Muscle of back (tissue), 11 donors: Measurements from ENCODE around the gene PDE11A. TPM values are rescaled to one million over a fixed set of nuclear protein-coding genes. Genes with fewer than 3 reads are reported as not detected.

Experiments used
- DNase-seq, 3 donors: peaks; one replicate each; pipeline versions ENCODE4 v3.0.0 to v3.0.0-alpha.2; 2013
- polyA plus RNA-seq, 10 donors: library from polyadenylated mRNA; unstranded; fragments of 120-200 nt; gene quantifications; one replicate each; pipeline ENCODE4 v1.2.1, GENCODE V29; 2013; ENCODE audit not compliant: insufficient read length in 10 of 10

PDE11A gene
- polyA plus RNA-seq, 10 donors: 0.46 to 1.1 (median 0.58) TPM

- peak; percentile 34 to 66 (median 65) for DNase-seq
Measured at GRCh38 chr2:177669625-177670330, 402.8 kb downstream of the PDE11A start.

GRCh38 chr2:177669201-177669600, 403.4 kb downstream of the PDE11A start:
- no peak for DNase-seq

DNA sequence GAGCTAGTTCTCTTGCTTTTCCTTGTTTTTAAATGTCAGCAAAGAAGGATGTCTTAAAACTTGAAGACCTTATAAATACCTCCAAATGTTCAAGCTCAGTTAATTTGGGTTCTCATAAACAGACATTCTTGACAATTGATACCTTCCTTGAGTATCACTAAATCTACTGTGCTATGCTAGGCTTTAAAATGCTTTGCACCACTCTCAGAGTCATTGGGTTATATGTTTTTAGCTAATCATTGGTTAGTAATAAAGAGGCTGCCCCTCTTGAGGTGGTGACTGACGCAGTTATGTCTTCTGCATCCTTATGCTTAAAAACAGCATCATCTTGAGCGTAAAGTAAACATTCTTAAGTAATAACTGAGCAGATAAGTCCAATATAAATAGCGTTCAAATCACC, 404.0 kb downstream of the PDE11A start:
- DNase-seq: no peak

DNA sequence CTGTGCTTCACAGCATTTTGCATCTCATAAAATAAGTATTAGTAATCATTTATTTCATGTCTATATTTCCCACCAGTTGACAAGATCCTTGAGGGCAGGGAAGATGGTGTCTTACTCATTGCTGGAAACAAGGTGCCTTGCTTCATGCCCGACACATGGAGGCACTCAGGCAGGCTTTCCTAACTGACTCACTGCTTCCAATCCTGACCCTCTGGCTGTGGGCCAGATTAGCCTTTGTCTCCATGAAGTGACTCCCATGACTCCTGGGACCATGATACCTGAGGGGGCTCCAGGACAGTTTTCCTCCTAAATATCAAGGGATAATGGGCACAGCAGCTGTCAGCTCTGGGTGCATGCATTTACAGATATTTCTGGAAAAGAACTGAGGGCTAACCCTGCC, 405.0 kb downstream of the PDE11A start:
- DNase-seq: no peak

DNA sequence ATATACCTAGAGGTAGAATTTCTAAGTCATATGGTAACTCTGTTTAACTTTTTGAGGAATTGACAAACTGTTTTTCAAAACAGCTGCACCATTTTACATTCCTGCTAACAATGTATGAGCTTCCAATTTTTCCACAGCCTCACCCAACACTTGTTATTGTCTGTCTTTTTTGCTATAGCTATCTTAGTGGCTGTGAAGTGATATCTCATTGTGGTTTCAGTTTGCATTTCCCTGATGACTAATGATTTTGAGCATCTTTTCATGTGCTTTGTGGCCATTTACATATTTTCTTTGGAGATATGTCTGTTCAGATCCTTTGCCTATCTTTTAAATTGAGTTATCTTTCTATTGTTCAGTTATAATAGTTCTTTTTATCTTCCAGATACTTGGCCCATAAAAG, 406.2 kb downstream of the PDE11A start:
- DNase-seq: no peak

GRCh38 chr2:177665948-177666347, 406.6 kb downstream of the PDE11A start:
- DNase-seq: no peak

DNA sequence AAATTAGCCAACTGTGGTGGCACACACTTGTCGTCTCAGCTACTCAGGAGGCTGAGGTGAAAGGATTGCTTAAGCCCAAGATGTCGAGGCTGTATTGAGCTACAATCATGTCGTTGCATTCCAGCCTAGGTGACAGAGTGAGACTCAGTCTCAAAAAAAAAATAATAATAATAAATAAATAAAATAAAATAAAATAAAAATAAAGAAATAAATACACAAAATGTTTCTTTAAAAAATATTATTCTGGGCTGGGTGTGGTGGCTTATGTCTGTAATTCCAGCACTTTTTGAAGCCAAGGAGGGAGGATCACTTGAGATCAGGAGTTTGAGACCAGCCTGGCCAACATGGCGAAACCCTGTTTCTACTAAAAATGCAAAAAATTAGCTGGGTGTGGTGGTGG, 407.2 kb downstream of the PDE11A start:
- no peak for DNase-seq

GRCh38 chr2:177662895-177663294, 409.7 kb downstream of the PDE11A start:
- DNase-seq: no peak

DNA sequence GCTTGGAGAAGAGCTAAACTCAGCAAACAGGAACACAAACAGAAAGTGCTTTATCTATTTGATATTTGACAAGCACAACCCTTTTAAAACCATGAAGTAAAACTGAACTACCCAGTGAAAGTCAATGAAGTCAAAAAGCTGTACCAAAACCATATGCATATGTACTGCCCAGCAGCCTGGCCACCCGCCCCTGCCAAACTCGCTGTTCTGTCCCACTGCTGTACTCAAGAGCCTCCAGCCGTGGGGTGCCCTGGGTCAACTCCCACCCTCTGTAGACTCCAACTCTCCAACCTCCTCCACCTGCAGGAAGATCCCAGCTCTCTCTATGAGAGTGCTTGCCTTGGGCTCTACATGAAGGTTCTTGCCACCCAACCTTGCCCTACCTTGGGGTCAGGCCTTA, 411.8 kb downstream of the PDE11A start:
- no peak for DNase-seq

DNA sequence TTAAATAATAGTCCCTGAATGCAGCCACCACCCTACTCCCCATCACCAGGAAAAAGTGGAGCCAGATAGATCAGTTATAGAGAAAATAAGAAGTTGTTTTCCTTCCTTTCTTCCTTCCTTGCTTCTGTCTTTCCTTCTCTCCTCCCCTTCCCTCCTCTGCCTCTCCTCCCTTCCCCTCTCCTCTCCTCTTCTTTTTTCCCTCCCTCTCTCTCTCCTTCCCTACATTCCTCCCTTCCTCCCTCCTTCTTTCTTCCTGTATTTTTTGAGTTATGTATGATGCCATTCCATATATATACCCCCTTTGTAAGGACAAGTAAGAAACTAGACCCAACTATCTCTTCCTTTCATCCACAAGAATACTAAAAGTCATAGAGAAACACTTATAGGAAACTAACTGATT, 414.3 kb downstream of the PDE11A start:
- DNase-seq: no peak

DNA sequence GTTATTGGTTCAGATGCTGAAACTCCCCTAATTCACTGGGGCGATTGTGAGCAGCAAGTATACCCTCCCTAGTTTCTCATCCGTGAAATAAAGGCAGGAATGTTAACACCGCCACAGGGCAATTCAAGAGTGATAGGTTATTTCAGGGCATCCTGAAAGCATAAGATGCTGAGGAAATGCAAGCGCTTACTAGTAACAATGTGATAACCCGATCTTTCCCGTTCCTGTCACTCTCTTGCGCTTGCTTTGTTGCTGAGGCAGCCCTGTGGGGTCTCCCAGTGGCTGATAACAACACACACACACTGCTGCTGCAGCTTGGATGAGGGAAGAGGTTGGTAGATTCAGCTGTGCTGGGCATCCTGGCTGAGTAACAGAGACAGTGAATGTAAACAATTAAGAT, 420.7 kb downstream of the PDE11A start:
- no peak for DNase-seq

DNA sequence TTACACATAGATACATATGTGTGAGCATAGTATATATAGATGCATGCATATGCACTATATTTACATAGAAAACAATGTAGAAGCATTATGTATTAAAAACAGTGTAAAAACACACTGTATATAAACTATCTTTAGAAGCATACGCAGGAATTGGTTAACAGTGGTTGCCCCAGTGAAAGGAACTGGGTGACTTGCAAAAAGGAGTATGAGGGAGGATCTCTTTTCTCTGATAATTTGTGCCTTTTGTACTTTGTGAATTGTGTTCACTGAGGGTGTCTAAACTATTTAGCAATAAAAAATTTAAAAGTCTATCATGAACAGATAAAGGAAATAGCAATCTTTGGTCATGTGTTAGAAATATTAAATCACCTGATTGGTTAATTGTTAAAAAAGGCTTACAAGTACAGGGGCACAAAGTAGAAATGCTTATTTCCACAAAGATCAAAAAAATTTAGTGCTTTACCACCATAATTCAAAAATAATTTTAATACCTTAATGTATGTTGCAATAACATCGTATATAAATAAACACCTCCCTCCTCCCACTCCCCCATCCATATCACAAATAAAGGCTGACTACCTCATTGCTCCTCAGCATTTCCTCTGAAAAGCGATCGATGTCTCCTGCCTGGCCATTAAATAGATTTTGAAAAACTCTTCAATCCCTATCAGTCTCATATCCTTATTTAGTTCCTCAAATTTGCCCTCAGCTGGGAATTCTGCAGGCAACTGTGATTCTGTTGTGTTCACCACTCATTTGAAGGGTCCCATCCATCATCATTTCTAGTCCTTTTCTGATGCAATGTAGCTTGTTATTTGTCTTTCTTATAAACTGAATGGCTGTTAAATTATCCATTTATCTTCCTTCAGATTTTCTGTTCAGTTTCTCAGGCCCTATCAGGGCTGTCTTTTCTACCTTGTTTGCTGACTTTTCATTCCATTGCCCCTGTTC, 422.7 kb downstream of the PDE11A start:
- no peak for DNase-seq

DNA sequence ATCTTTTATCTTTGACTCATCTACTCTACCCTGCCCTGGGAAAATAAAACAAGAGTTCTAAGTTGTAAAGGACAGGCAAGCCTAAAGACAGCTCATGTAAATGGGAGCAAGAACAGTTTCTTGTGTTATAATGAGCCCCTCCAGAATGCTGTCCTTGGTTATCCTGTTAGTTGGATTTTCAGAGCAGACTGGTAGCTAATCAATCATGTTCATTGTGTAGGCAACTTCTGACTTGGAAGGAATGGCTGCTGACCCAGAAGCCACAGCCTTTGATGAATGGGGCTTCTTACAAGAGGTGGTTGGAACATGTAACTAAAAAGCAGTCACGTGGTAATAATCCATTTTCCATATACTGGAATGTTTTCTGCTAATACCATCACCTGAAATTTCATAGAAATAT, 425.8 kb downstream of the PDE11A start:
- DNase-seq: no peak

- DNase-seq: no peak
Measured at GRCh38 chr2:177646241-177646640, 426.3 kb downstream of the PDE11A start.

DNA sequence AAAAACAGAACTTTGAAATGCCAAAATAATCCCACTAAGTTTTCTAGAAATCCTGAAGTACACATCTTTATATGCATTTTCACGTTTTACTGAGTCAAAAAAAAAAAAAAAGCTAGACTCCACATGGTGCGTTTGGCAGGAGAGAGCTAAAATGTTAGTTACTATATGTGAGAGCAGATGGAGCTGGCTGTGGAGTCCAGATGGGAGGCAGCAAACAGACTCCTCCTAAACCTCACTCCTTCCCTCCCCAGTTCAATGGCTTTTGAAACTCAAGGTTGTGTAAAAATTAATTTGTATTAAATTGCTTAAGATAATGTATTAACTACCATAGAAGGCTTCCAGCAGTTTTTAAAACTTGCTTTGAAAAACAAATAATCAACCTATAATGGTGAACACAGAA, 431.2 kb downstream of the PDE11A start:
- DNase-seq: peak in 1 of 3 donors; percentile 75

DNA sequence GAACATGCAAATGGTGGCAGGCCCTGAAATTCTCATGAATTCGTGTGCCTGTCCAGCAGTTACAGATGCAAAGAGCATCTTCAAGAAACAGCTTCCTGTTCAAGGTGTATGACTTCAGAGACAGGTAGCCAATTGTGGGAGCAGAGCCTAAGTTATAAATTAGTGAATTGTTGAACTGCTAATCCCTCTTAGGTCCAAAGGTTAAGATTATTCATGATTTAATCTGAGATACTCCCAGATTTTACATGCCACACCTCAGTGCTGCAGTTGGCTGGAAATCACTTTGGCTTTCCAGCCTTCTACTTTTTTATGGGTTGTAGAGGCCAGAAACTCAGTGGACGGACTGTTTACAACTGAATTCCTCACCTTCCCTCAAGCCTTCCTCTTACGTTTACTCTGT, 432.2 kb downstream of the PDE11A start:
- no peak for DNase-seq

- peak in 1 of 3 donors; percentile 27 for DNase-seq
Measured at GRCh38 chr2:177639262-177639914, 433.2 kb downstream of the PDE11A start.

DNA sequence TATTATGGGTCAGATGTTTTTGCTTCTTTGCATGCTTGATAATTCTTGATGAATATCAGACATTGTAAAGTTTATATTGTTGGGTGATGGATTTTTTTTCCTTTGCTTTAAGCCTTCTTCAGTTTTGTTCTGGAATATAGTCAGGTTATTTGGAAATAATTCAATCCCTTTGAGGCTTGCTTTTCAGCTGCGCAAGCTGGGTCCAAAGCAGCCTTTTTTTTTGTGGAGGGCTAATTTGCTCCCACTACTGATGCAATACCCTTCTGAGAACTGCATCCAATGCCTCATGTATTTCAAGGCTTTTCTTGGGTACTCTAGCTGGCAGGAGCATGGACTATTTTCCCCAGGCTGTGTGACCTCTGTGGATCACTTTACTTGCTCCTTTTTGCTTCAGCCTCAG, 434.1 kb downstream of the PDE11A start:
- DNase-seq: peak in 1 of 3 donors; percentile 55

DNA sequence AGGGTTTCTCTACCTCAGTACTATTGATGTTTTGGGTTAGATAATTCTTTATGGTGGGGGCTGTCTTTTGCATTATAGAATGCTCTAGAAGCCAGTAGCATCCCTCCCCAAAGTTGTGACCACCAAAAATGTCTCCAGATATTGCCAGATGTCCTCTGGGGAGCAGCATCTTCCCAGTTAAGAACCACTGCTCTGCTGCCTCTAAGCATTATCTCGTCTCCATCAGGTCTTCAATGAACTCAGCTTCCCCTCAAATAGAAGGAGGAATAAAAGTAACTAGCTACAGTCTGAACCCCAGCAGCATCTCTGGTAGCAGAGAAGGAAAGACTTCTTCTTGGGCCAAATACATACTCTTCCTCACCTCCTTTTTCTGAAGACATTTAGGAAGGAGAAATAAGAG, 435.9 kb downstream of the PDE11A start:
- no peak for DNase-seq

- DNase-seq: no peak
Measured at GRCh38 chr2:177635696-177636095, 436.9 kb downstream of the PDE11A start.

- peak in 1 of 3 donors; percentile 49 for DNase-seq
Measured at GRCh38 chr2:177633910-177634294, 438.7 kb downstream of the PDE11A start.

DNA sequence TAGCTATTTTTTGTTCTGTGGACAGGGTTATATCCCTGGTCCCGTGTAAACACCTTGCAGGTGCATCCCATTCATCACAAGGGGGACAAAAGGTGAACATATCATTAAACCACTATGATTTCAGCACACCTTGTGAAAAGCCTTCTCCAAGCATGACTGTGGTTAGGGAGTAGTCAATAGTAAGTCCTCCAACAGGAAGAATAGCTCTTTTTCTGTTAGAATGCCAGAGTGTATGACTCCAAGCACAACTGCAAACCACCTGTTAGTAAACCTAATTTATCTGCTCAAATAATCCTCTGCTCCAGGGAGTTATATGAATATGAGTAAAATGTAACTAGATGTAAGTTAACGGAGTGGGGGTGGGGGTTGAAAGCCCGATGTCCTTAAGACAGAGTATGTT, 439.5 kb downstream of the PDE11A start:
- peak in 1 of 3 donors; percentile 20 for DNase-seq

GRCh38 chr2:177631680-177632079, 440.9 kb downstream of the PDE11A start:
- no peak for DNase-seq
